ENCODE data around the gene AIPL1. TPM values are rescaled to one million over a fixed set of nuclear protein-coding genes. Genes with fewer than 3 reads are reported as not detected.

The AIPL1 gene
- total and polyA plus RNA-seq, 8 donors, result not detected

DNA sequence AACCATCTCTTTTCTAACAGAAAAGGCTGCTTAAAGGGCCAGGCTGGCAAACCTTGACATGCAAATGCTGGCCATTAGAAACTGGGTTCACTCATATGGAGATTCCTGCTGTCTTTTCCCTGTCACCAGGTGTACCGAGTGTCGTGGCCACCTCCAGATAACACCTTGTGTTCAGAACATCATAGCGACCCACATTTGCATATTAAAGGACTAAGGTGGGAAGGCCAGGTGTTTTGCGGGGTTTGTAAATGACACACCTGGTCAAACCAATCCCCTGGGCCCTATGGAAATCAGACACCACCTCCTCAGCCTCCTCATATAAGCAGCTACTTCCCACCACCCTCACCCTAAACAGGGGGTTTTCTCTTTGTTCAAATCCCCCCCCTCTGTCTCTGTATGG, 2.5 kb upstream of the AIPL1 start:
- Histone ChIP-seq H3K27ac (no peak overlapping the region), H3K9me3 (no peaks in the 10 kb centered on the region), H3K36me3 (no peaks in the 10 kb centered on the region), H3K4me3 (no peak overlapping the region), H3K27me3 (peaks cover 0 to 46% (median 0%) of the 10 kb centered on the region in 3 donors), H3K4me1 (no peaks in the 10 kb centered on the region)
- intact Hi-C loops (cut with DNase I; ENCODE audit: low total_unique reads), result no loop called here
- 13 to 30% (median 26%) methylated on average over 4 of the region's 4 CpGs for WGBS, 5 donors
- TF ChIP-seq, protein P1, sequence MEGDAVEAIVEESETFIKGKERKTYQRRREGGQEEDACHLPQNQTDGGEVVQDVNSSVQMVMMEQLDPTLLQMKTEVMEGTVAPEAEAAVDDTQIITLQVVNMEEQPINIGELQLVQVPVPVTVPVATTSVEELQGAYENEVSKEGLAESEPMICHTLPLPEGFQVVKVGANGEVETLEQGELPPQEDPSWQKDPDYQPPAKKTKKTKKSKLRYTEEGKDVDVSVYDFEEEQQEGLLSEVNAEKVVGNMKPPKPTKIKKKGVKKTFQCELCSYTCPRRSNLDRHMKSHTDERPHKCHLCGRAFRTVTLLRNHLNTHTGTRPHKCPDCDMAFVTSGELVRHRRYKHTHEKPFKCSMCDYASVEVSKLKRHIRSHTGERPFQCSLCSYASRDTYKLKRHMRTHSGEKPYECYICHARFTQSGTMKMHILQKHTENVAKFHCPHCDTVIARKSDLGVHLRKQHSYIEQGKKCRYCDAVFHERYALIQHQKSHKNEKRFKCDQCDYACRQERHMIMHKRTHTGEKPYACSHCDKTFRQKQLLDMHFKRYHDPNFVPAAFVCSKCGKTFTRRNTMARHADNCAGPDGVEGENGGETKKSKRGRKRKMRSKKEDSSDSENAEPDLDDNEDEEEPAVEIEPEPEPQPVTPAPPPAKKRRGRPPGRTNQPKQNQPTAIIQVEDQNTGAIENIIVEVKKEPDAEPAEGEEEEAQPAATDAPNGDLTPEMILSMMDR (IDR thresholded peaks at IDR 0.05), result no peak
- TF ChIP-seq POLR2A (IDR thresholded peaks at IDR 0.05) (no peak), EP300 (IDR thresholded peaks at IDR 0.05) (no peak), POLR2AphosphoS5 (IDR thresholded peaks at IDR 0.05) (no peak)
- DNase-seq, result no peak

DNA sequence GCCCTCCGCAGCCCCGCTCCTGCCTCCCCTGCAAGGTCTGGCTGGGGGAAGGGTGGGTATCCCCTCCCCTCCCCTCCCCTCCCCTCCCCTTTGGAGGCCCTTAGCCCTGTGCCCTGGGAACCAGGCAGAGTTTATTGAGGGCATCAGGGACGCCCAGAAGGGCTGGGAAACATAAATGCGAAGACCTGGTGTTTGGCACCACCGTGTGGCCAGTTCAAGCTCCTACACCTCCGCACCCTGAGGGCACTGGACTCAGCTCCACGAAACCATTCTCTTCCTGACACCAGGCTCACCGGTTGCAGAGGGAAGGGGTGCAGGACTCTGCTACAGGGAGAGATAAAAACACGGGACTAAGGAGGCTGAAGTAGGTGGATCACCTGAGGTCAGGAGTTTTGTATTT, 1.0 kb upstream of the AIPL1 start:
- Histone ChIP-seq H3K27me3 (peaks cover 0 to 46% (median 0%) of the 10 kb centered on the region in 3 donors), H3K4me3 (no peak overlapping the region), H3K27ac (no peak overlapping the region), H3K36me3 (no peaks in the 10 kb centered on the region), H3K4me1 (no peaks in the 10 kb centered on the region), H3K9me3 (peaks cover 0 to 9% (median 4%) of the 10 kb centered on the region in 4 donors)
- DNase-seq, result peak; percentile 69 to 86
- intact Hi-C loops (cut with DNase I; ENCODE audit: low total_unique reads), result no loop called here
- 14 to 22% (median 17%) methylated on average over 9 of the region's 9 CpGs for WGBS, 5 donors
- TF ChIP-seq EP300 (IDR thresholded peaks at IDR 0.05), result no peak
- no peak for TF ChIP-seq POLR2A (IDR thresholded peaks at IDR 0.05)
- no peak for TF ChIP-seq POLR2AphosphoS5 (IDR thresholded peaks at IDR 0.05)
- TF ChIP-seq, protein P1 (IDR thresholded peaks at IDR 0.05), result peak in 5 of 7 experiments; percentile 48 to 88 (median 80)

DNA sequence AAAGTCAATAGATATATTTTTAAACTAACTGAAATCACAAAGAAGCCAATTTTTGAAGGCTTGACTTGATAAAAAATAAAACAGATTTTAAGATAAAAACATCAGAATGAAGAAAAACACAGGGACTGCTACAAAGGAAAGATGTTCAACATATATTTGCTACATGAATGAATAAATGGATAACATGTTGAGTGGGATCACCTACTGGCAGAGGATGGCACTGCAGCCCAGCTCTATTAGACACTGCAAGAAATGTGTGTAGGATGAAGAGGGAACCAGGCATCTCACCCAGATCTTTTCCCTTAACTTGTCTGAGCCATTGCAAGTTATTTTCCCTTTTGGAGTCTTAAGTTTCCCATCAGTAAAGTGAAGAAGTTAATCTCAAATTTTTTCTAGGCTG, 4.2 kb downstream of the AIPL1 start:
- Histone ChIP-seq H3K27ac (no peak overlapping the region), H3K36me3 (no peaks in the 10 kb centered on the region), H3K4me1 (peaks cover 0 to 10% (median 0%) of the 10 kb centered on the region in 4 donors), H3K27me3 (peaks cover 0 to 13% (median 0%) of the 10 kb centered on the region in 3 donors), H3K9me3 (peaks cover 0 to 15% (median 10%) of the 10 kb centered on the region in 4 donors), H3K4me3 (no peak overlapping the region)
- no peak for TF ChIP-seq POLR2A (IDR thresholded peaks at IDR 0.05)
- TF ChIP-seq POLR2AphosphoS5 (IDR thresholded peaks at IDR 0.05), result no peak
- TF ChIP-seq, protein P1 (IDR thresholded peaks at IDR 0.05), result peak in 1 of 7 experiments; percentile 16
- no peak for TF ChIP-seq EP300 (IDR thresholded peaks at IDR 0.05)
- intact Hi-C loops (cut with DNase I; ENCODE audit: low total_unique reads), result no loop called here
- no peak for DNase-seq

DNA sequence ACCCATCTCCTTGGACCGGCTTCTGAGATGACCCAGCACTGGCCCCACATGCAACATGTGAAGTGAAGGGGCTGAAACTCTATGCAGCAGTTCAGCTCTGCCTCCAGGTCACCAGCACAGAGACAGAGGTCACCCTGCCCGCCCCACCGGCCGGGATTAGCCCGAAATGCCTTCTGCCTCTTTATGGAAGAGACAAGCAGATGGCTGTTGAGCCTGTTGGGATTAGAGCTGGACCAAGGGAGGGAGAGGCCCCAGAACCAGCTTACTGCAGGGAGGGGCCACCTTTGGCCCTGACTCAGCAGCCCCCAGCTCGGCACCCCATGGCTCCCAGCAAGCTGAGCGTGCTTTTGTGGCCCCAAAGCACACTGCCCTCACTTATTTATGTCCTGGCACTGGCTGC, 5.7 kb downstream of the AIPL1 start:
- TF ChIP-seq POLR2A (IDR thresholded peaks at IDR 0.05) (no peak), POLR2AphosphoS5 (IDR thresholded peaks at IDR 0.05) (no peak), EP300 (IDR thresholded peaks at IDR 0.05) (no peak)
- TF ChIP-seq, protein P1 (IDR thresholded peaks at IDR 0.05), result no peak
- Histone ChIP-seq H3K27ac (no peak overlapping the region), H3K9me3 (peaks cover 0 to 15% (median 10%) of the 10 kb centered on the region in 4 donors), H3K36me3 (no peaks in the 10 kb centered on the region), H3K4me3 (no peak overlapping the region), H3K4me1 (peaks cover 0 to 10% (median 0%) of the 10 kb centered on the region in 4 donors), H3K27me3 (peaks cover 0 to 15% (median under 1%) of the 10 kb centered on the region in 3 donors)
- WGBS, 5 donors, result 74 to 85% (median 81%) methylated on average over 7 of the region's 7 CpGs
- DNase-seq, result no peak
- intact Hi-C loops (cut with DNase I; ENCODE audit: low total_unique reads), result no loop called here
